IPS-18a (cell line): Measurements from ENCODE around the gene SLC4A11.

Experiments
- H3K27ac ChIP-seq: one replicate; pipeline ENCODE4 v1.5.1; 2013; ENCODE audit warnings: low read length
- H3K27me3 ChIP-seq: one replicate; pipeline ENCODE4 v1.6.1; 2013; ENCODE audit warnings: mild to moderate bottlenecking, low read length; ENCODE audit not compliant: control insufficient read depth, insufficient read depth
- H3K36me3 ChIP-seq: one replicate; pipeline ENCODE4 v1.6.1; 2013; ENCODE audit warnings: low read depth, low read length; ENCODE audit not compliant: control insufficient read depth
- H3K4me1 ChIP-seq: one replicate; pipeline ENCODE4 v1.6.1; 2013; ENCODE audit warnings: low read depth, low read length; ENCODE audit not compliant: control insufficient read depth
- H3K4me3 ChIP-seq: one replicate; pipeline ENCODE4 v1.5.1; 2013; ENCODE audit warnings: low read length
- H3K9ac ChIP-seq: one replicate; pipeline ENCODE4 v1.6.1; 2013; ENCODE audit warnings: mild to moderate bottlenecking, low read length, moderate library complexity
- H3K9me3 ChIP-seq: one replicate; pipeline ENCODE4 v1.6.1; 2013; ENCODE audit warnings: low read depth, low read length; ENCODE audit not compliant: control insufficient read depth

SLC4A11 gene

DNA sequence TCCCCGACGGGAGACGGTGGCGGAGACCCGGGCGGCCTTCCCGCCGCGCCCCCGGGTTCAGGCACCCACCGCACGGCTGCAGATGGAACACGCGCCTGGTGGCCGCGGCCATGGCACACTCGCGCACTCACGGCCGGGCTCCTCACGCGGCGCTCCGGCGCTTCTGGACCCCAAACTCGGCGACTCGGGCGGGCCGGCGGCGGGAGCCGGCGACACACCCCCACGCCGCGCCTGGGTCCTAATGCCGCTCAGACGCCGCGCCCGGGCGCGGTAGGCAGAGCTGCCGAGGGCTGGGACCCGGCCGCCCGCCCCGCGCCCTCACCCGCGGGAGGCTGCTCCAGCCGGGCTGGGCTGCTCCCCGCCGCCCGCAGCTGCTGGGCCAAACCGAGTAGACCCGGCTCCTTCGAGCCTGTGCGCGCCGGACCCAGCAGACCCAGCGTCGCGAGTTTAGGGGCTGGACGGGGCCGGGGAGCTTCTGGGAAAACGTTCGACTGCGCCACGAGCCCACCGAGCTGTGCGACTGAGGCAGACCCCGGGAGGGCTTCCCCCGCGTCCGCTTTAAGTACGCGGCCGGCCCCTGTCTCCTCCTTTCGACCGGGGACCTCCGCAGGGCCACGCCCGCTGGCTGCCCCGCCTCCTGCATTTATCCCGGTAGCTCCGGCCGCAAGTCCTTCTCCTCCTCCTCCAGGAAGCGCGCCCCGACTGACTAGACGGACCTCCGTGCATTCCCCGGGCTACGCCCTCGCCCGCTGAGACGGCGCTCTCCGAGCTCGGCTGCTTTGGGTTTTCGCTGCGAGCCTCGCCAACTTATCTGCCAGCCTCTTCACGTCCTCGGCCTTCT is at the start of gene SLC4A11:
SLC4A11 (minus strand) TSS at position 165 of the 841 bp plus-strand sequence; CDS start at position 112, 53 bp downstream.
- Histone ChIP-seq H3K4me3 (peak within 1 kb of the TSS; percentile 67), H3K36me3 (no peaks in the 10 kb centered on the region), H3K27me3 (peaks cover 64% of the 10 kb centered on the region), H3K4me1 (no peaks in the 10 kb centered on the region), H3K27ac (no peak within 1 kb of the TSS), H3K9me3 (no peaks in the 10 kb centered on the region), H3K9ac (no peak within 1 kb of the TSS)

DNA sequence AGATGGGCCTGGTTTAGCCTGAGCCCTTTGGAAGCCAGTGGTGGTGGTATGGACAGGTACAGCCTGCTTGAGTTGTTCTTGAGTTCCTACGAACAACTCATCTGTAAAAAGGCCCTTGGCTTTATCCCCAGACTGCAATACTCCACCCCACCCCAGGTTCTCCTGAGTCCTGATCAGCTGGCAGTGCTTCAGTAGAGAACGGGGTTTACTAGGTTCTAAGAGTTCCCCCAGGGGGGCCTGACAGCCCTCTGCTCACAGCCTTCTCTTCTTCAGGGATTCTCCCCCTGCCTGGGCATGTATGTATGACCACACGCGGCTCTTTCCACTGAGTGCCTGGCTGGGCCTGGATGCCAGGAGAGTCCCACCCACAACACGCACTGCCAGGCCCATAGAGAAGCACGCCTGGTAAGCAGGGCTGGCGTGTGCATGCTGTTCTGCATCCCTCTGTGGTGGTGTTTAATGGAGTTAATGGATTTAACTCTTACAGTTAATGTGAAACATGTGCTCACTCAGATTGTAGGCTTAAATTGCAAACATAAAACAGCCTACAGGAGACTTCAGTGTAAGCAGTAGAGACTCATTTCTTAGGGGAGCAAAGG is 44.3 kb upstream of the SLC4A11 start:
- Histone ChIP-seq H3K9ac (no peak overlapping the region), H3K27ac (no peak overlapping the region), H3K4me3 (no peak overlapping the region), H3K4me1 (no peaks in the 10 kb centered on the region), H3K36me3 (no peaks in the 10 kb centered on the region), H3K27me3 (no peaks in the 10 kb centered on the region), H3K9me3 (no peaks in the 10 kb centered on the region)

DNA sequence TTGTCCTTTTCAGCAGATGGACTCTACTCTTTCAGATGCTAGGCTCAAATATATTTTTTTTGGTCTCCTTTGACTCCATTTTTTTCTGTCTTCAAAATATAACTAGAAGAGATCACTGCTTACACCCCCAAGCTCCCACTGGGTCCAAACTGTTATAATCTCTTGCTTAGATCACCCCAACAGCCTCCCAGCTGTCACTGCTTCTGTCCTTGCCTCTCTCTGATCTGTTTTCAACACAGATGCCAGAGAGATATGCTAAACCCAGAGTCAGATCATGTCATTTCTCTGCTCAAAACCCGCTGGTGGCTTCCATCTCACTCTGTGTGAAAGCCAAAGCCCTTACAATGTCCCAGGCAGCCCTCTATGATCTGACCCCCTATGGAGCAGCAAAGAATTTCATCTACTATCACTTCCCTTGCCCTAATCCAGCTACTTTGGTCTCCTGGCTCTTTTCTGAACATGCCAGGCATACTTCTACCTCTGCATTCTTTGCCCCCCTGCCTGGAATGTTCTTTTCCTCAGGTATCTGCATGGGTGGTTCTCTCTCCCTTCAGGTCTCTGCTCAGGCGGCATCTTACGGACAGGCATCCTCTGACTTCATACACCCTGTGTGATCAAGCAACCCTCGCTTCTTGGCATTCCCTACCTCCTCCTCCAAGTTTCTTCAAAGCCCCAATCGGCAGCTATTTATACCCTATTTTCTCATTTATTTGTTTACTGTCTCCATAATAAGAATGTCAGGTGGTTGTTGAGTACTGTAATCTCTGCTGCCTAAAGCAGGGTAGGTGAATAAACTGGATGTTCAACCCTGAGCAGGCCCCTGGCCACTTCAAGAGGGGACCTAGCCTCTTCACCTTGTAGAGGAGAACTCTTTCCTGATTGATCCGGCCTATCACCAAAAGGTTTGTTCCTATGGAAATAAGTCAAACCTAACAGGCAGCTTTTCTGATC is 43.6 kb upstream of the SLC4A11 start:
- Histone ChIP-seq H3K9ac (no peak overlapping the region), H3K9me3 (no peaks in the 10 kb centered on the region), H3K27me3 (no peaks in the 10 kb centered on the region), H3K4me3 (no peak overlapping the region), H3K27ac (no peak overlapping the region), H3K4me1 (no peaks in the 10 kb centered on the region), H3K36me3 (no peaks in the 10 kb centered on the region)

DNA sequence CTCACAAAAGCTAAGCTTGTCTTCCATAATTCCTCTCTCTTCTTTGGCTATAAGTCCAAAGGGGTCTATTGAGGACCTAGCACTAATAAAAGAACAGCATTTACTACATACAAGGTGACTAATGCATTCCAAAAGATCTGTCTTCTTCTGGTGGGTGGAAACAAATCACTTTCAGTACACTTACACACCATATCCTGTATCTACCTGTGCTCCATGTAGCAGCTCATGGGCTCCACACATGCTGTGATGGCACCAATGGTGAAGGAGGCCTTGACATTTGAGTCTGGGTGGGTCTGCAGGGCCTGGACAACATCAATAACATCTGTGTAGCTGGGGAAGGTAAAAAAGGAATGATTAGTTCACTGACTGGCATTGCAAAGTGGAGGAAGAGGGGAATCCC is 42.4 kb upstream of the SLC4A11 start:
- no peaks in the 10 kb centered on the region for H3K4me1 ChIP-seq
- H3K27ac ChIP-seq, result no peak overlapping the region
- no peaks in the 10 kb centered on the region for H3K9me3 ChIP-seq
- H3K27me3 ChIP-seq, result no peaks in the 10 kb centered on the region
- no peaks in the 10 kb centered on the region for H3K36me3 ChIP-seq
- no peak overlapping the region for H3K4me3 ChIP-seq
- H3K9ac ChIP-seq, result no peak overlapping the region

DNA sequence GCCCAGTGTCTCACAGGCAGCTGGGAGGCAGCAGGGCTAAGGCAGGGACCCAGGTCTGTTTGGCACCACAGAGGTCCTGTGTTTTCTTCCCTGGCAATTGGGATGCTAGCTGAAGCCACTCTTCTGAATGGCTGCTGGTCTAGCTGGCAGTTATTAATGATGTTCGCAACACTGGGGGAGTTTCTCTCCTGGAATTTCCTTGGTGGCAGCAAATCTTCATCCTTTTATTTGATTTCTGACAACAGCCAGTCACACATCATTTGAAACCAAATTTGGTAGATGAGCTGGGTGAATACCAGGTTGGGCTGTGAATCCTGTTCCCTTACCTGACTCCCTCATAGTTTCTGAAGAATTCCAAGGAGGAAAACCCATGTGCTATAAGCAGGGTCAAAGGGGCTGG is 40.8 kb upstream of the SLC4A11 start:
- no peaks in the 10 kb centered on the region for H3K36me3 ChIP-seq
- H3K9me3 ChIP-seq, result no peaks in the 10 kb centered on the region
- no peak overlapping the region for H3K27ac ChIP-seq
- H3K4me3 ChIP-seq, result no peak overlapping the region
- no peaks in the 10 kb centered on the region for H3K4me1 ChIP-seq
- no peaks in the 10 kb centered on the region for H3K27me3 ChIP-seq
- no peak overlapping the region for H3K9ac ChIP-seq

DNA sequence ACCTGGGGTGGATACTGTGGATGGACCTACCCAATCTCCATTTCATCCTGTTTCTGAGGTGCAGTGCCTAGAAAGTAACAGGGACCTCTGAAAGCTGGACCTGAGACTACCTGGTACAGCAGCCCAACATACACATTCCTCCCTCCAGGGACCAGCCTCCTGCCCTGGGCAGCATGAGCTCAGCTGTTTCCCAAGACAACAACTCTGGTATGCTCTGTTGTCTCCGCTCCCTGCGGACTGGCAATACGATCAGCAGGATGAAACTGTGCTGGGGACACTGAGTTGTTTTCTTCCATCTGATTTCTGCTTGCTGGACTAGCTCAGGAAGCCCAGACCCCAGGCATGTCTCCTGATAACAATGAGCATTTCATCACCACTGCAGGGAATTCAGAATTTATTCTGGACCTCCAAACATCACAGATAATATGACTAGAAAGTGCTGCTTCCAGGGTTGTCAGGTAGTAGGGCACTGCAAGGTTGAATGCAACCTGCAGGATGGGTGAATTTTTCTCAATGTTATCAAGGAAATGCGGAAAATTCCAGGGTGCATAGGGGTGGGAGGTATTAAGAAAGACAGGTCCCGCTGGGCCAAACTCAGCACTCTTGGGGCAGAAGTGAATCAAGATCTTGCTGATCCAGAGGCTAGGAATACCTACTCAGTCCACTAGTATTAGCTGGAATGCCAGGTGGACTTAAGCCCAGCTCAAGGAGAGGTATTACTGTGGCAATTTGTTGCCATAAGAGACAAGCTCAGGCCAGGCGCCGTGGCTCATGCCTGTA is 38.9 kb upstream of the SLC4A11 start:
- no peaks in the 10 kb centered on the region for H3K4me1 ChIP-seq
- H3K36me3 ChIP-seq, result no peaks in the 10 kb centered on the region
- H3K4me3 ChIP-seq, result no peak overlapping the region
- H3K9ac ChIP-seq, result no peak overlapping the region
- H3K27ac ChIP-seq, result no peak overlapping the region
- no peaks in the 10 kb centered on the region for H3K9me3 ChIP-seq
- H3K27me3 ChIP-seq, result no peaks in the 10 kb centered on the region

DNA sequence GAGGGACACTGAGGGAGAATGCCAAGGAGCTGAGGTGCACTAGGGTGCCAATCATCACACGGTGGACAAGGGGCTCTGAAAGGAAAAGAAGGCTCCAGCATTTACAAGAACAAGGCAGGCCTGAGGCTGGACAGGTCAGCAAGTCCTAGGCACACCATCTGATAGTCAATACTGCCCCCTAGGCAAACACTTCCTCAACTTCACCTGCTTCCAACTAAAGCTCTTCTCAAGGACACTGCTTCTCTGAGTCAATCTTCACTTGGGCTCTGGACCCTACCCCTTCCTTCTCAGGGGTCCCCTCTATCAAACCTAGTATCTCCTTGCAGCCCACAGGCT is 37.7 kb upstream of the SLC4A11 start:
- Histone ChIP-seq H3K4me1 (no peaks in the 10 kb centered on the region), H3K4me3 (no peak overlapping the region), H3K9me3 (no peaks in the 10 kb centered on the region), H3K36me3 (no peaks in the 10 kb centered on the region), H3K27me3 (no peaks in the 10 kb centered on the region), H3K27ac (no peak overlapping the region), H3K9ac (no peak overlapping the region)

DNA sequence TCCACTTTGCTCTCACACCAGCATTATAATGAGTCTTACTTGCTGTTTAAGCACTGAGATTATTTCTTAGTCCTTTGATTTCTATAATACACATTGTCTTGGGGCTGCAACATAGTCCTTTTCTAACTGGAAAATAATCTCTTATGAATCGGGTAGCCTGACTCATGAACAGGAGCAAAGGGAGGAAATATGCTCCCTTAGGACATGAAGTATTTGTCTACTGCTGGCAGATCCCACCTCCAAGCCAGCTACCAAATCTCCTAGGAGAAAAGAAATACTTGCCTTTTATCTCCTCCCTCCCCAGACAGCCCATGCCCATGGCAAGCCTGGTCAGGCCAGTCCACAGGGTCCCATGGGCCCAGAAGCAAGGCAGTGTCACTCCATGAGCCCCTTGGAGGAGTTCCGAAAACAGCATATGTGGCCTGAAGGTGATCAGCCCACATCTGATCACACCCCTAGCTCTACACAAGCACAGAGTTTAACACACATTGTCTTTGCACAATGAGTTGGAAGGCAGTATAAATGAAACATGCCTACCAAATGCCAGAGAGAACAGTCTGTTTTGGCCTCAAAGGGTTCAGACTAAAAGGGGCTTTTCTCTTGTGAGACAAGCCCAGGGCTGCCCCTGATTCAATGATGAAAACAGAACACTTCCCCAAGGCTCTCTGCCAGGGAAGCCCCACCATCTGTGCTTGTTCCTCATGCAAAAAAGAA is 37.1 kb upstream of the SLC4A11 start:
- Histone ChIP-seq H3K4me1 (no peaks in the 10 kb centered on the region), H3K27me3 (no peaks in the 10 kb centered on the region), H3K9ac (no peak overlapping the region), H3K4me3 (no peak overlapping the region), H3K36me3 (no peaks in the 10 kb centered on the region), H3K27ac (no peak overlapping the region), H3K9me3 (no peaks in the 10 kb centered on the region)

DNA sequence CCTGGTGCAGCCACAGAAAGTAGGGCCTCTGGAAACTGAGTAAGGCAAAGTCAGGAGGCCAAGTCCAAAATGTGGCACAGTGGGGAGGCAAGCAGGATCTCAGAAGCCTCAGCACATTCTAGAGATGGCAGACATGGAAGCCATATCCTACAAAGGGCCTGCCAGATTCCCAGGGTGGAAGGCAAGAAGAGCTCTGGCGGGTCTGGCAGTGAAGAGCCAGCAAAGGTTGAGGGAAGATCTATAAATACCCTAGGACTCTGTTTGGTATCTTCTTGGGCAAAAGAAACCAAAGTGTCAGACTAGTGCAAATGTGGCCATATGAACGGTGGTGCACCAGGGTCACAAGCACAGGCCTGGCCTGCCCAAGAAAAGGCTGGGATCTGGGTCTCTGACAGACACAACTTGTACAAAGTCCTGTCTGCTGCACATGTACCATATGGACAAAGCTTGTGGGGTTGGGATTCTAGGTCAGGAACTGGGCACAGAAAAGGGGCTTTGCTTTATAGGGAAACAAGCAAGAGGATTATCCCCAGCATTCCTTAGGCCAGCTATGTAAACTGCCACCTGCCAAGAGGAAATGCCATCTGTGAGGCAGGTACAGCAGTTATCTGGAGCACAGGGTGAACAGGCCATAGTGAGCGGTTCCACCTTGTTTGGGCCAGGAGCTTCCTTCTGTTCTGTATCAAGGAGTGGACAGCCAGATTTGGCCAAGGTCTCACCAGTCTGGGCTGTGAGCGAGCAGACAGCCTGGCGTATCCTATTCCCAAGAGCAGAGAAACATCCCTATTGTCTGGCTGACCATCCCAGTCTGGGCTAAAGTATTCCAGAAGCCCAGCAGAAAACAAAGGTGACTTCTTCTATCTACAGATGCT is 36.3 kb upstream of the SLC4A11 start:
- no peak overlapping the region for H3K27ac ChIP-seq

DNA sequence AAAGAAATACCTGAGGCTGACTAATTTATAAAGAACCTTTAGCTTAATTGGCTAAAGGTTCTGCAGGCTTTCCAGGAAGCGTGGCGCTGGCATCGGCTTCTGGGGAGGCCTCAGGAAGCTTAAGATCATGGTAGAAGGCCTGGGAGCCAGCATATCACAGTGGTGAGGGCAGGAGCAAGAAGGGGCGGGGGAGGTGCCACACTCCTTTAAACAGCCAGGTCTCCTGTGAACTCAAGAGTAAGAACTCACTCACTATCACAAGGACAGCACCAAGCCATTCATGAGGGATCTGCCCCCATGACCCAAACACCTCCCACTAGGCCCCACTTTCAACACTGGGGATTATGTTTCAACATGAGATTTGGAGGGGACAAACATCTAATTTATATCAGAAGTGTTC is 34.4 kb upstream of the SLC4A11 start:
- no peak overlapping the region for H3K4me3 ChIP-seq
- no peaks in the 10 kb centered on the region for H3K9me3 ChIP-seq
- no peak overlapping the region for H3K9ac ChIP-seq
- no peaks in the 10 kb centered on the region for H3K36me3 ChIP-seq
- no peaks in the 10 kb centered on the region for H3K27me3 ChIP-seq
- H3K27ac ChIP-seq, result no peak overlapping the region
- H3K4me1 ChIP-seq, result no peaks in the 10 kb centered on the region

More for the DNA sequence above, 36.3 kb upstream of the SLC4A11 start:
- Histone ChIP-seq H3K27me3 (no peaks in the 10 kb centered on the region), H3K4me3 (no peak overlapping the region), H3K9me3 (no peaks in the 10 kb centered on the region), H3K4me1 (no peaks in the 10 kb centered on the region), H3K9ac (no peak overlapping the region), H3K36me3 (no peaks in the 10 kb centered on the region)
